ENCODE data around the gene KCNC4. TPM values are rescaled to one million over a fixed set of nuclear protein-coding genes. Genes with fewer than 3 reads are reported as not detected.

The KCNC4 gene
- total RNA-seq, 2 experiments from 2014 or later = 5.6 to 17.8 TPM

DNA sequence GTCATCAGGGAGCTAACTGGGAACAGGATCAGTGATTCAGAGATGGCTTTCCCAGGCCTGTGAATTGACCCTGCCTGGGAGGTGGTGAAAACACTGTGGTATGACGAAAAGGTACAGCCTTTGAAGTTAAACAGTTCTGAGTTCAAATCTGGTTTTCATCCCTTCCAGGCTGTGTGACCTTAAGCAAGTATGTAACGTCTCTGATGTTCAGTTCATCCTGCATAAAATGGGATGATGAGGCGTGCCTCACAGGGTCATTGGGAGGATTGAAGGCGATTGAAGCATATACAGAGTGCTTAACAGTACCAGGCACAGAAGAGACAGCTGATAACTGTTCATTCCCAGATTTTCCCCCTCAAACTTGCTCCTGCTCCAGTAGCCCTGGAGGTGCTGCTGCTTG is 11.0 kb downstream of the KCNC4 start:
- POLR2A ChIA-PET = no interaction called here
- no peak overlapping the region for H3K4me3 ChIP-seq (ENCODE audit: low read depth, low read length, poor library complexity, severe bottlenecking)

DNA sequence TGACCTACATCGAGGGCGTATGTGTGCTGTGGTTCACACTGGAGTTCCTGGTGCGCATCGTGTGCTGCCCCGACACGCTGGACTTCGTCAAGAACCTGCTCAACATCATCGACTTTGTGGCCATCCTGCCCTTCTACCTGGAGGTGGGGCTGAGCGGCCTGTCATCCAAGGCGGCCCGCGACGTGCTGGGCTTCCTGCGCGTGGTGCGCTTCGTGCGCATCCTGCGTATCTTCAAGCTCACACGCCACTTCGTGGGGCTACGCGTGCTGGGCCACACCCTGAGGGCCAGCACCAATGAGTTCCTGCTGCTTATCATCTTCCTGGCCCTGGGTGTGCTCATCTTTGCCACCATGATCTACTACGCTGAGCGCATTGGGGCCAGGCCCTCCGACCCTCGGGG is 13.0 kb downstream of the KCNC4 start:
- H3K36me3 ChIP-seq (ENCODE audit: insufficient read depth, low read length) = no peaks in the 10 kb centered on the region
- no peak overlapping the region for H2AFZ ChIP-seq (ENCODE audit: low read length)
- intact Hi-C loops (cut with micrococcal nuclease; ENCODE audit: unreplicated experiment) = no loop called here
- CTCF ChIA-PET (ENCODE audit: unreplicated experiment) = no interaction called here
- H3K27ac ChIP-seq (ENCODE audit: low read depth, low read length, poor library complexity, severe bottlenecking) = no peak overlapping the region
- H3K9me3 ChIP-seq (ENCODE audit: low read length) = no peaks in the 10 kb centered on the region
- no peaks in the 10 kb centered on the region; the same call in 1 of the 2 replicates for H4K20me1 ChIP-seq (ENCODE audit: insufficient read depth, low read length)
- H3K4me2 ChIP-seq (ENCODE audit: low read length) = no peak overlapping the region
- H3K9me2 ChIP-seq (ENCODE audit: insufficient read depth, low read length) = no peaks in the 10 kb centered on the region
- POLR2A ChIA-PET = no interaction called here
- no peak overlapping the region for H3K4me3 ChIP-seq (ENCODE audit: low read depth, low read length, poor library complexity, severe bottlenecking)
- no peak for TF ChIP-seq CTCF (conservative IDR thresholded peaks at IDR 0.05; ENCODE audit: low read length)
- no peak for TF ChIP-seq EZH2phosphoT487 (IDR thresholded peaks at IDR 0.05; ENCODE audit: borderline replicate concordance, low read depth, low read length)
- no peaks in the 10 kb centered on the region for H3K79me2 ChIP-seq (ENCODE audit: insufficient read depth, low read depth, low read length)
- no peak for DNase-seq (ENCODE audit: low spot score)
- no TSS peak for BruUV-seq (replicated peaks)
- H3K4me1 ChIP-seq (ENCODE audit: insufficient read depth, low read length, poor library complexity, severe bottlenecking) = no peaks in the 10 kb centered on the region

More for the DNA sequence above, 11.0 kb downstream of the KCNC4 start:
- Histone ChIP-seq H3K27ac (ENCODE audit: low read depth, low read length, poor library complexity, severe bottlenecking) (no peak overlapping the region), H3K4me2 (ENCODE audit: low read length) (no peak overlapping the region), H3K36me3 (ENCODE audit: insufficient read depth, low read length) (no peaks in the 10 kb centered on the region), H2AFZ (ENCODE audit: low read length) (no peak overlapping the region), H3K4me1 (ENCODE audit: insufficient read depth, low read length, poor library complexity, severe bottlenecking) (no peaks in the 10 kb centered on the region), H3K9me3 (ENCODE audit: low read length) (no peaks in the 10 kb centered on the region), H4K20me1 (ENCODE audit: insufficient read depth, low read length) (no peaks in the 10 kb centered on the region; the same call in 1 of the 2 replicates), H3K79me2 (ENCODE audit: insufficient read depth, low read depth, low read length) (no peaks in the 10 kb centered on the region), H3K9me2 (ENCODE audit: insufficient read depth, low read length) (no peaks in the 10 kb centered on the region)
- DNase-seq (ENCODE audit: low spot score) = no peak
- BruUV-seq (replicated peaks) = no TSS peak
- CTCF ChIA-PET (ENCODE audit: unreplicated experiment) = no interaction called here
- TF ChIP-seq CTCF (conservative IDR thresholded peaks at IDR 0.05; ENCODE audit: low read length) (no peak), EZH2phosphoT487 (IDR thresholded peaks at IDR 0.05; ENCODE audit: borderline replicate concordance, low read depth, low read length) (no peak)
- intact Hi-C loops (cut with micrococcal nuclease; ENCODE audit: unreplicated experiment) = no loop called here

DNA sequence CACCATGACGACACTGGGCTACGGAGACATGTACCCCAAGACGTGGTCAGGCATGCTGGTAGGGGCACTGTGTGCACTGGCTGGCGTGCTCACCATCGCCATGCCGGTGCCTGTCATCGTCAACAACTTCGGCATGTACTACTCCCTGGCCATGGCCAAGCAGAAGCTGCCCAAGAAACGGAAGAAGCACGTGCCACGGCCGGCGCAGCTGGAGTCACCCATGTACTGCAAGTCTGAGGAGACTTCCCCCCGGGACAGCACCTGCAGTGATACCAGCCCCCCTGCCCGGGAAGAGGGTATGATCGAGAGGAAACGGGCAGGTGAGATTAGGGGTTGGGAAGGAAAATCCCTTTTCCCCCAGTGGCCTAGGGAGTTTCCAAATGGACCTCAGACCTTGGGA is 13.5 kb downstream of the KCNC4 start:
- Histone ChIP-seq H4K20me1 (ENCODE audit: insufficient read depth, low read length) (no peaks in the 10 kb centered on the region; the same call in 1 of the 2 replicates), H3K9me3 (ENCODE audit: low read length) (no peaks in the 10 kb centered on the region), H3K4me3 (ENCODE audit: low read depth, low read length, poor library complexity, severe bottlenecking) (no peak overlapping the region), H2AFZ (ENCODE audit: low read length) (no peak overlapping the region), H3K27ac (ENCODE audit: low read depth, low read length, poor library complexity, severe bottlenecking) (no peak overlapping the region), H3K4me1 (ENCODE audit: insufficient read depth, low read length, poor library complexity, severe bottlenecking) (no peaks in the 10 kb centered on the region), H3K79me2 (ENCODE audit: insufficient read depth, low read depth, low read length) (no peaks in the 10 kb centered on the region), H3K36me3 (ENCODE audit: insufficient read depth, low read length) (no peaks in the 10 kb centered on the region), H3K4me2 (ENCODE audit: low read length) (no peak overlapping the region), H3K9me2 (ENCODE audit: insufficient read depth, low read length) (no peaks in the 10 kb centered on the region)
- TF ChIP-seq EZH2phosphoT487 (IDR thresholded peaks at IDR 0.05; ENCODE audit: borderline replicate concordance, low read depth, low read length) (no peak), CTCF (conservative IDR thresholded peaks at IDR 0.05; ENCODE audit: low read length) (no peak)
- DNase-seq (ENCODE audit: low spot score) = no peak
- ChIA-PET CTCF (ENCODE audit: unreplicated experiment) (interaction anchor here (1.3 kb wide), 1 partner anchor 16 kb away, joined by 4 read pairs; no protein-coding TSS in a partner anchor), POLR2A (no interaction called here)
- no TSS peak for BruUV-seq (replicated peaks)
- intact Hi-C loops (cut with micrococcal nuclease; ENCODE audit: unreplicated experiment) = no loop called here
